ENCODE data around the gene SLAMF1.

SLAMF1 gene

DNA sequence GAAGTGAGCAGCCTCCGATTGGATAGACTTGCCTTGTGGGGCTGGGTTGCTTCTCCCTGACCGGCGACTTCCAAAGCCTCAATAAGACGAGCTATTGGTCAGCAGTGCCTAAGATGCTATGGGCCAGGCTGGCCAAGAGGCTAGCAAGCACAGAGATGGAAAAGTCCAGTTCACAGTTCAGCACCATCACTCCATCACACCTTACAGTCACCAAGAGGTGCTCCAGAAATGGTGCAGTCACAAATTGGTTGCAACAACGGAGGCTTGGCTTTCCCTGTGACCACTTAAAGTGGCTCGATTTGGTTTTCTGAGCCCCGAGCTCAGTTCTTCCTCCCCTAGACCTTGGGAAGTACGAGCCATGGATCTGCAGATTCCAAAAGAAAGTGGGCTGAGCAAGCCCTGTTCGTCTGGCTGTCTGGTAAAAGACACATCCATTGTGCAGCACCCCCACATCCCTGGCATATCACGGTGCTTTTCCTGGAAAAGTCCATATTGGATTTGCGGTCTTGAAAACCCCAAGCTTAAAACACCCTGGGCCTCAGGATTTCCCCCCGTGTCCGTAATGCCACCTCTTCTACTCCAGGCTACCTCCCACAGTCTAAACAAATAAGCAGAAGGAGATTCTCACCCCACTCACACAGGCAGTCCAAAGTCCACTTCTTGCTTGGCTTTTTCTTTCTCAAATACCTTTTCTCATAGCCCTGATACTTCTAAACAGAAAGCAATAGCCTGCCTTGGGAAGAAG, 1.3 kb downstream of the SLAMF1 start:
- no peak overlapping the region for H3K4me3 ChIP-seq (ENCODE audit: low read length)

DNA sequence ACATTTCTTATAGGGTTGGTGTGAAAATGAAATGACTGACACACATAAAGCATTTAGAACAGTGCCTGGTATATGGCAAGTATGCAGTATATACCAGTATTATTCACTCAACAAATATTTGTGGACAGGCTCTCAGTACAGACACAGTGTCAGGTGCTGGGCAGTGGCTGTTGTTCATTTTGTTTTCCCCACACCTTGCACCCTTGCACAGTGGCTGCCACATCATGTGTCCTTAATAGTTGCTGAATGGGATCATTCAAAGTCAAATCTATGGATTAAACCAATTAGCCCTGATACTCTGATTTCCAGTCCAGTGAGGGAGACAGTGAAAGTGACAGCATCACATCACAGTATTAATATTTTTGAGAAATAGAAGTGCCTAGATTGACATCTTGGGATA, 2.4 kb downstream of the SLAMF1 start:
- no peaks in the 10 kb centered on the region for H3K9me3 ChIP-seq (ENCODE audit: control insufficient read depth, low read depth, low read length)
- no peak overlapping the region for H3K4me3 ChIP-seq (ENCODE audit: low read length)
- no peaks in the 10 kb centered on the region for H3K36me3 ChIP-seq (ENCODE audit: control insufficient read depth, low read depth, low read length)
- H3K27ac ChIP-seq (ENCODE audit: low read length), result no peak overlapping the region
- no peak overlapping the region for H3K9ac ChIP-seq (ENCODE audit: low read length)
- no peaks in the 10 kb centered on the region for H3K27me3 ChIP-seq (ENCODE audit: control insufficient read depth, insufficient read depth, low read length)
- H3K4me1 ChIP-seq (ENCODE audit: control insufficient read depth, low read depth, low read length), result no peaks in the 10 kb centered on the region

More for the DNA sequence above, 1.3 kb downstream of the SLAMF1 start:
- Histone ChIP-seq H3K27me3 (ENCODE audit: control insufficient read depth, insufficient read depth, low read length) (no peaks in the 10 kb centered on the region), H3K4me1 (ENCODE audit: control insufficient read depth, low read depth, low read length) (no peaks in the 10 kb centered on the region), H3K36me3 (ENCODE audit: control insufficient read depth, low read depth, low read length) (no peaks in the 10 kb centered on the region), H3K9ac (ENCODE audit: low read length) (no peak overlapping the region), H3K27ac (ENCODE audit: low read length) (no peak overlapping the region), H3K9me3 (ENCODE audit: control insufficient read depth, low read depth, low read length) (no peaks in the 10 kb centered on the region)

DNA sequence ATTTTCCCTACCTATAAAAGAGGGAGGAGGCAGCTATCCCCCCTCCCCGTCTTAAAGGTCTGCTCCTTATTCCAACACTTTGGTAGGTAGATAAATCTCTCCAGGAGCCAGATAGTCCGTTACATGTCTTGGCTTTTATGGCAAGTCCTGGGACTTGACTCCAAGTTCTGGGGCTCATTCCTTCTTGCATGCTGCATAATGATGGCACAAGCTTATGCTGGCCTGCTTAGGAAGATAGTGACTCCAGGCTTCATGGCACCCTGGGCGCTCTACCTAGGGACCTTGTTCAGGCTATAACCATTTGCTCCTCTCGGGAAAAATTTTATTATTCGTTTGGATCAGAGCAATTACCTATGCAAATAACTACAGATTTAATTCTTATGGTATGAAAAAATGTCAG, 3.7 kb downstream of the SLAMF1 start:
- Histone ChIP-seq H3K27ac (ENCODE audit: low read length) (no peak overlapping the region), H3K4me3 (ENCODE audit: low read length) (no peak overlapping the region)

GRCh38 chr1:160642281-160642644, 4.6 kb downstream of the SLAMF1 start:
- H3K4me1 ChIP-seq (ENCODE audit: control insufficient read depth, low read depth, low read length), result peaks cover 3% of the 10 kb centered on the region
- H3K36me3 ChIP-seq (ENCODE audit: control insufficient read depth, low read depth, low read length), result no peaks in the 10 kb centered on the region
- no peaks in the 10 kb centered on the region for H3K27me3 ChIP-seq (ENCODE audit: control insufficient read depth, insufficient read depth, low read length)
- H3K27ac ChIP-seq (ENCODE audit: low read length), result no peak overlapping the region
- no peak overlapping the region for H3K9ac ChIP-seq (ENCODE audit: low read length)
- H3K9me3 ChIP-seq (ENCODE audit: control insufficient read depth, low read depth, low read length), result no peaks in the 10 kb centered on the region
- H3K4me3 ChIP-seq (ENCODE audit: low read length), result no peak overlapping the region

More for the DNA sequence above, 3.7 kb downstream of the SLAMF1 start:
- Histone ChIP-seq H3K9me3 (ENCODE audit: control insufficient read depth, low read depth, low read length) (no peaks in the 10 kb centered on the region), H3K36me3 (ENCODE audit: control insufficient read depth, low read depth, low read length) (no peaks in the 10 kb centered on the region), H3K27me3 (ENCODE audit: control insufficient read depth, insufficient read depth, low read length) (no peaks in the 10 kb centered on the region), H3K9ac (ENCODE audit: low read length) (no peak overlapping the region), H3K4me1 (ENCODE audit: control insufficient read depth, low read depth, low read length) (no peaks in the 10 kb centered on the region)

DNA sequence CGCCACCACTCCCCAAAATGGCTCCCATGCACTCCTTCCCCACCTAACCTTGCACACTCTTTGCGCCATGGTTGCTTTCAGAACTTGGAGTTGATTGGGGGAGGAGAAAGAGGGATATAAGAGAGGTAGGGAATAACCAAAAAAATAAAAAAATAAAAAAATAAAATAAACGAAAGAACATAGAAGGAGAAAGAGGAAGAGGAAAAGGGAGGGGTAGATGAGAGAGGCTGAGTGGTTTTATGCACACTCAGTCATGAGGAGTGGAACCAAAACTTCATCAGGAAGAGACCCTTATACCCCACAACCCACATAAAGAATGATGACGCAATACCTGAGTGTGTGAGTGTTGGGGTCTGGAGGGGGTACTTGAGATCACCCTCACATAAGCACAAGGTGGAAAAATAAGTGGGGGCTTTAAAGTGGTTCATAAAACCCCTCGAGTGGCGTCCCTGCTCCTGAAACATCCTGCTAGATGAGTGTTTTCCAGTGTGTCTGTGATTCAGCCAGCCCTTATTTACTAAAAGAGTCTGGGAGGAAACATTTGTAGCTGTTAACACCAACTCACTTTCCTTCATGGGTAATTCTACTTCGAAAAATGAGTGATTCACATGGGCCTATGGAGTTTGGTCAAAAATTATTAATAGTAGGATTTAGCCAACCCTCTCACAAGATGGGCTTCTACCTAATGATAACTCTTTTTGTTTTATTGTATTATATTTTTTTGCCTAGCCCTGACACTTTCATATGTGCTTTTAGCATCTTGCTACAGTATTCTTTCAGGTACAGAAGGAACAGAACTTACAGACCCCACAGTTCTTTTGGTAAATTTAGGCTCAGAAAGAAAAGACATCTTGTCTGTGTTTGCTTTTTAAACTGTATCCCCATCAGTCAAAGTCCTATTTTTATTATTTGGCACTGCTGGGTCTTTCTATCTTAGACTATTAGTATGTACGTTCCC, 5.2 kb downstream of the SLAMF1 start:
- Histone ChIP-seq H3K4me3 (ENCODE audit: low read length) (no peak overlapping the region), H3K4me1 (ENCODE audit: control insufficient read depth, low read depth, low read length) (peaks cover 3% of the 10 kb centered on the region), H3K36me3 (ENCODE audit: control insufficient read depth, low read depth, low read length) (no peaks in the 10 kb centered on the region), H3K27me3 (ENCODE audit: control insufficient read depth, insufficient read depth, low read length) (no peaks in the 10 kb centered on the region), H3K9ac (ENCODE audit: low read length) (no peak overlapping the region), H3K9me3 (ENCODE audit: control insufficient read depth, low read depth, low read length) (no peaks in the 10 kb centered on the region), H3K27ac (ENCODE audit: low read length) (no peak overlapping the region)

DNA sequence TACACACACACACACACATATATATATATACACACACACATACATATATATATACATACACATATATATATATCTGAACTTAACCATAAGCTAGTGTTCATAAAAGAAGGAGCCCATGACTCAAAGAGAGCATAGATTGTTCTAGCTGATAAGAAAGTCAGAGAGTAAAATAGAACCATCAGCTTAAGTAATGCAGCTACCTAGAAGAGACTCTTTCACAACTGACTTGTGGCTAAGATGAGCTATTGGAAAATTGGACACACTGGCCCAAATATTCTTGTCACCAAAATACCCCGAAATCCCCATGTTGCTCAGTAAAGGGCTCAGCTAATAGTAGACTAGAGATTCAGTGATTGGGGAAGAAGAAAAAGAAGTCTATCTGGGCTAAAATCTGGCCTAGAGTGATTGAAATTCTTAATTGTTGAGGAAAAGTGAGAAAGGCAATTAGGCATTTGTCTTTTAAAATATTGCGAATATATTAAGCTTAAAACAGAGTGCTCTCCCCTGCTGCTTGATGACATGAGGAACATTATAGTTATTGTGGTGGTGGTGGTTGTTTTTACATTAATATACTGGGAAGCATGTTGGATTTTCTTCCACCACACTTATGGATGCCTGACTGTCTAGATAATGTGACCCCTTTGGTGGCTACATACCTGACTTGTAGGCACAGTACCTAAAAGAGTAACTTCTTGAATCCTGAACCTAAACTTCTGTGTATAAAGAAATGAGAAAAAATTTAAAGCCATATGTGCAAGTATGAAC, 6.3 kb downstream of the SLAMF1 start:
- Histone ChIP-seq H3K9me3 (ENCODE audit: control insufficient read depth, low read depth, low read length) (no peaks in the 10 kb centered on the region), H3K27me3 (ENCODE audit: control insufficient read depth, insufficient read depth, low read length) (no peaks in the 10 kb centered on the region), H3K4me1 (ENCODE audit: control insufficient read depth, low read depth, low read length) (peaks cover 3% of the 10 kb centered on the region), H3K36me3 (ENCODE audit: control insufficient read depth, low read depth, low read length) (no peaks in the 10 kb centered on the region), H3K4me3 (ENCODE audit: low read length) (no peak overlapping the region), H3K9ac (ENCODE audit: low read length) (no peak overlapping the region), H3K27ac (ENCODE audit: low read length) (no peak overlapping the region)

DNA sequence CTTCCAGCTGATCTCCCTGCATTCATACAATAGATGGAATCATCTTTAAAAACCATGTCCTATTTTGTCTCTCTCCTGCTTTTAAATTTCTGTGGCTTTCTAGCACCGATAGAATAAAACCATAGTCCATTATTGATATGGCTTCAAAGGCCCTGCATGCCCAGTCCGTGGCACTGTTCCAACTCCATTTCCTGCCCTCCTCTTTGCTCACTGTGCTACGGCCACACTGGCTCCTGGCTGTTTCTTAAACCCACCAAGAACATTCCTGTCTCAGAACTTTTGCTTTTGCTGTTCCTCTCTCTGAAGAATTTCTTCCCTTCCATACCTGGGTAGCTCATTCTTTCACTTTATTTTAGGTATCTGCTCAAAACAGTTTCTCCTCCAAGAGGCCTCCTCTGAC, 7.2 kb downstream of the SLAMF1 start:
- H3K9ac ChIP-seq (ENCODE audit: low read length), result no peak overlapping the region
- no peaks in the 10 kb centered on the region for H3K9me3 ChIP-seq (ENCODE audit: control insufficient read depth, low read depth, low read length)
- H3K4me1 ChIP-seq (ENCODE audit: control insufficient read depth, low read depth, low read length), result peaks cover 3% of the 10 kb centered on the region
- no peaks in the 10 kb centered on the region for H3K36me3 ChIP-seq (ENCODE audit: control insufficient read depth, low read depth, low read length)
- H3K27ac ChIP-seq (ENCODE audit: low read length), result no peak overlapping the region
- no peaks in the 10 kb centered on the region for H3K27me3 ChIP-seq (ENCODE audit: control insufficient read depth, insufficient read depth, low read length)
- H3K4me3 ChIP-seq (ENCODE audit: low read length), result no peak overlapping the region

- Histone ChIP-seq H3K27me3 (ENCODE audit: control insufficient read depth, insufficient read depth, low read length) (no peaks in the 10 kb centered on the region), H3K9ac (ENCODE audit: low read length) (no peak overlapping the region), H3K9me3 (ENCODE audit: control insufficient read depth, low read depth, low read length) (no peaks in the 10 kb centered on the region), H3K4me3 (ENCODE audit: low read length) (no peak overlapping the region), H3K36me3 (ENCODE audit: control insufficient read depth, low read depth, low read length) (no peaks in the 10 kb centered on the region), H3K27ac (ENCODE audit: low read length) (no peak overlapping the region), H3K4me1 (ENCODE audit: control insufficient read depth, low read depth, low read length) (peaks cover 3% of the 10 kb centered on the region)
Measured at GRCh38 chr1:160638926-160639325, 7.9 kb downstream of the SLAMF1 start.

DNA sequence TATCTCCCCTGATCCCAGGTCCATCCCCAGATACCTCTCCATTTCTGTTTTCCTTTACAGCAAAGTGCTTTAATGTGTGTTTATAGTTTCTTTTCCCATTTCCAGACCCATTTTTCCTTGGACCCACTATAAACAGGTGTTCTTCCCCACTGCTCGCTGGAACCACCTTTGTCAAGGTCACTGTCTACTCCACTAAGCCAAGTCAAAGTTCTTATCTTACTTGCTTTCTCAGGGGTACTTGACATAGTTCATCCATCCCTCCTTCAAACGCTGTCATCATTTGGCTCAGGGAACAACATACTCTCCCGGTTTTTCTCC, 8.3 kb downstream of the SLAMF1 start:
- H3K9ac ChIP-seq (ENCODE audit: low read length), result no peak overlapping the region
- no peaks in the 10 kb centered on the region for H3K27me3 ChIP-seq (ENCODE audit: control insufficient read depth, insufficient read depth, low read length)
- no peak overlapping the region for H3K27ac ChIP-seq (ENCODE audit: low read length)
- no peaks in the 10 kb centered on the region for H3K36me3 ChIP-seq (ENCODE audit: control insufficient read depth, low read depth, low read length)
- no peak overlapping the region for H3K4me3 ChIP-seq (ENCODE audit: low read length)
- H3K4me1 ChIP-seq (ENCODE audit: control insufficient read depth, low read depth, low read length), result peaks cover 3% of the 10 kb centered on the region
- H3K9me3 ChIP-seq (ENCODE audit: control insufficient read depth, low read depth, low read length), result no peaks in the 10 kb centered on the region

- Histone ChIP-seq H3K4me3 (ENCODE audit: low read length) (no peak overlapping the region), H3K27ac (ENCODE audit: low read length) (no peak overlapping the region), H3K9me3 (ENCODE audit: control insufficient read depth, low read depth, low read length) (no peaks in the 10 kb centered on the region), H3K36me3 (ENCODE audit: control insufficient read depth, low read depth, low read length) (no peaks in the 10 kb centered on the region), H3K9ac (ENCODE audit: low read length) (no peak overlapping the region), H3K4me1 (ENCODE audit: control insufficient read depth, low read depth, low read length) (peaks cover 3% of the 10 kb centered on the region), H3K27me3 (ENCODE audit: control insufficient read depth, insufficient read depth, low read length) (no peaks in the 10 kb centered on the region)
Measured at GRCh38 chr1:160637821-160638539, 8.9 kb downstream of the SLAMF1 start.

DNA sequence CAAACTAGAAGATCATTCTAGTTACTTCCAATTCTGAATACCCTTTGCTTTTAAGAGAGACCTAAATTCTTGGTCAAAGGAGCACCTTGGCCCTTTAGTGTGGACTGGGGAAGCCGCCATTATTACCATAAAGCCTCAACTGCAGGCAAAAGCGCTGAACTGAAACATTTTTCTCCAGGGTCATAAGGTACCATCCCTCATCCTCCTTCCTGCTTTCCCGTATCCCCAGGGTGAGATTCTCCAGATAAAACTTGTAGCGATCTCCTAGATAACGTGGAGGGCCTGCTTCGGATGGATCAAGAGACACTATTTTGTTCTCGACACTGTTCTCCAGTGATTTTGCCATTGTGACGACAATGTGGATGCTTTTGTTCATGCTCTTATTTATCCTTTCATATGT, 9.8 kb downstream of the SLAMF1 start:
- peaks cover 3% of the 10 kb centered on the region for H3K4me1 ChIP-seq (ENCODE audit: control insufficient read depth, low read depth, low read length)
- H3K9me3 ChIP-seq (ENCODE audit: control insufficient read depth, low read depth, low read length), result no peaks in the 10 kb centered on the region
- no peak overlapping the region for H3K9ac ChIP-seq (ENCODE audit: low read length)
- no peaks in the 10 kb centered on the region for H3K36me3 ChIP-seq (ENCODE audit: control insufficient read depth, low read depth, low read length)
- H3K27ac ChIP-seq (ENCODE audit: low read length), result no peak overlapping the region
- no peaks in the 10 kb centered on the region for H3K27me3 ChIP-seq (ENCODE audit: control insufficient read depth, insufficient read depth, low read length)
- H3K4me3 ChIP-seq (ENCODE audit: low read length), result no peak overlapping the region
